ENCODE data around the gene PLPPR1.

Gene PLPPR1

GRCh38 chr9:101354765-101355708, 326.5 kb downstream of the PLPPR1 start:
- no peak for DNase-seq

GRCh38 chr9:101356619-101357018, 328.1 kb downstream of the PLPPR1 start:
- DNase-seq, result no peak

GRCh38 chr9:101359679-101360078, 331.2 kb downstream of the PLPPR1 start:
- DNase-seq, result no peak

GRCh38 chr9:101360647-101361046, 332.1 kb downstream of the PLPPR1 start:
- DNase-seq, result no peak

GRCh38 chr9:101362450-101362849, 333.9 kb downstream of the PLPPR1 start:
- no peak for DNase-seq

GRCh38 chr9:101365181-101365580, 336.7 kb downstream of the PLPPR1 start:
- DNase-seq, result no peak

GRCh38 chr9:101366038-101366756, 337.7 kb downstream of the PLPPR1 start:
- DNase-seq, result no peak

- DNase-seq, result no peak
Observed at GRCh38 chr9:101367323-101367722, 338.8 kb downstream of the PLPPR1 start.

- no peak for DNase-seq
Observed at GRCh38 chr9:101369286-101369685, 340.8 kb downstream of the PLPPR1 start.

GRCh38 chr9:101369884-101370531, 341.5 kb downstream of the PLPPR1 start:
- DNase-seq, result no peak

GRCh38 chr9:101371813-101372212, 343.3 kb downstream of the PLPPR1 start:
- no peak for DNase-seq

- DNase-seq, result no peak
Observed at GRCh38 chr9:101372327-101373118, 344.0 kb downstream of the PLPPR1 start.

Measured in effector CD4-positive, alpha-beta T cell (primary cell).